Fibroblast of lung (primary cell): ENCODE measurements around the gene CFAP299.

ENCODE experiments used
- EZH2 ChIP-seq: IDR thresholded peaks from 2 replicates; pipeline ENCODE4 v1.5.1; 2012; ENCODE audit warnings: low read length, control low read depth, mild to moderate bottlenecking; ENCODE audit errors: missing control alignments
- TF ChIP-seq, protein P1 (sequence below), 2 donors: IDR thresholded peaks in 1 of 2; conservative IDR thresholded peaks in 1 of 2; 1 replicate in 1 of 2; 2 replicates in 1 of 2; pipeline ENCODE4 v1.5.1; 2011 to 2012; ENCODE audit warnings: low read length in 2 of 2, control low read depth in 1 of 2, inconsistent platforms in 1 of 2, low read depth in 1 of 2, mild to moderate bottlenecking in 1 of 2

- TF ChIP-seq, protein P1, sequence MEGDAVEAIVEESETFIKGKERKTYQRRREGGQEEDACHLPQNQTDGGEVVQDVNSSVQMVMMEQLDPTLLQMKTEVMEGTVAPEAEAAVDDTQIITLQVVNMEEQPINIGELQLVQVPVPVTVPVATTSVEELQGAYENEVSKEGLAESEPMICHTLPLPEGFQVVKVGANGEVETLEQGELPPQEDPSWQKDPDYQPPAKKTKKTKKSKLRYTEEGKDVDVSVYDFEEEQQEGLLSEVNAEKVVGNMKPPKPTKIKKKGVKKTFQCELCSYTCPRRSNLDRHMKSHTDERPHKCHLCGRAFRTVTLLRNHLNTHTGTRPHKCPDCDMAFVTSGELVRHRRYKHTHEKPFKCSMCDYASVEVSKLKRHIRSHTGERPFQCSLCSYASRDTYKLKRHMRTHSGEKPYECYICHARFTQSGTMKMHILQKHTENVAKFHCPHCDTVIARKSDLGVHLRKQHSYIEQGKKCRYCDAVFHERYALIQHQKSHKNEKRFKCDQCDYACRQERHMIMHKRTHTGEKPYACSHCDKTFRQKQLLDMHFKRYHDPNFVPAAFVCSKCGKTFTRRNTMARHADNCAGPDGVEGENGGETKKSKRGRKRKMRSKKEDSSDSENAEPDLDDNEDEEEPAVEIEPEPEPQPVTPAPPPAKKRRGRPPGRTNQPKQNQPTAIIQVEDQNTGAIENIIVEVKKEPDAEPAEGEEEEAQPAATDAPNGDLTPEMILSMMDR (conservative IDR thresholded peaks at IDR 0.05 in 1 of 2, IDR thresholded peaks at IDR 0.05 in 1 of 2; ENCODE audit: low read depth in 1 of 2, low read length in 2 of 2) = no peak
- no peak for TF ChIP-seq EZH2
Measured at GRCh38 chr4:80990851-80991250, 655.3 kb downstream of the CFAP299 start.
